ENCODE results near the gene VASN. TPM values are rescaled to one million over a fixed set of nuclear protein-coding genes. Genes with fewer than 3 reads are reported as not detected.

The VASN gene
- total RNA-seq, 1 donor from 2014 or later, result 3.1 TPM

DNA sequence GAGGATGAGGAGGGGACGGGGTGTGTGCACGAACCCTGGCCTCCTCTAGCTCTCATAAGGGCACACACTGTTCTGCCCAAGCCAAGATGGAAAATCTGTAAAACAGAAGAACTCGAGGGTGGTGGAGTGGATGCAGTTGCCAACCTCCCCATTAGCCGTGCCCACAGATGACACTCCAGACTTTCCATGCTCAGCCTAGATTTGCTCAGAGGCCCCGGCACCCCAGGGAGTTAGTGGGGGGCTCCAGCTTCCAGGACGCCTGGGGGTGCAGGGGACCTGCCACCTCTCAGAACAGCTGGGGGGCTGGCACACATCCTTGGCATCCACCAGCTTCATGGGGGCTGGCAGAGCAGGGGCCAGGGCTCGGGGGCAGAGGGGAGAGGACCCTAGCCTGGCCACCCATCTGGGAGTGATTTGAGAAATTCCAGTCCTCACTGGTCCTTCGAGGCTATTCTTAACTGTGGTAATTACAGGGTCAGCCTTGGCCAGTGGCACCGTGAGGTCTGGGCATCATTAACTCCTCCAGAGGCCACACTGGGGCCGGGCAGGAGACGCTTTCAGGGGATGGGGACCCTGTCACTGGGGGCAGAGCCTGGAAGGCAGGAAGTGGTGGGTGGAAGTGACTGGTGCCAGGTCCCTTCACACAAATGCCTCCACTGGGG lies 14.3 kb downstream of the VASN start:
- no peaks in the 10 kb centered on the region for H3K27me3 ChIP-seq
- no peaks in the 10 kb centered on the region for H3K9me3 ChIP-seq (ENCODE audit: low read depth)
- H3K9ac ChIP-seq, result no peak overlapping the region
- H3K4me1 Mint-ChIP-seq, result peaks cover 32% of the 10 kb centered on the region
- no peaks in the 10 kb centered on the region for H3K9me3 Mint-ChIP-seq
- no peak overlapping the region for H3K4me2 ChIP-seq
- TF ChIP-seq, protein P1, sequence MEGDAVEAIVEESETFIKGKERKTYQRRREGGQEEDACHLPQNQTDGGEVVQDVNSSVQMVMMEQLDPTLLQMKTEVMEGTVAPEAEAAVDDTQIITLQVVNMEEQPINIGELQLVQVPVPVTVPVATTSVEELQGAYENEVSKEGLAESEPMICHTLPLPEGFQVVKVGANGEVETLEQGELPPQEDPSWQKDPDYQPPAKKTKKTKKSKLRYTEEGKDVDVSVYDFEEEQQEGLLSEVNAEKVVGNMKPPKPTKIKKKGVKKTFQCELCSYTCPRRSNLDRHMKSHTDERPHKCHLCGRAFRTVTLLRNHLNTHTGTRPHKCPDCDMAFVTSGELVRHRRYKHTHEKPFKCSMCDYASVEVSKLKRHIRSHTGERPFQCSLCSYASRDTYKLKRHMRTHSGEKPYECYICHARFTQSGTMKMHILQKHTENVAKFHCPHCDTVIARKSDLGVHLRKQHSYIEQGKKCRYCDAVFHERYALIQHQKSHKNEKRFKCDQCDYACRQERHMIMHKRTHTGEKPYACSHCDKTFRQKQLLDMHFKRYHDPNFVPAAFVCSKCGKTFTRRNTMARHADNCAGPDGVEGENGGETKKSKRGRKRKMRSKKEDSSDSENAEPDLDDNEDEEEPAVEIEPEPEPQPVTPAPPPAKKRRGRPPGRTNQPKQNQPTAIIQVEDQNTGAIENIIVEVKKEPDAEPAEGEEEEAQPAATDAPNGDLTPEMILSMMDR (IDR thresholded peaks at IDR 0.05), result no peak
- TF ChIP-seq EZH2 (IDR thresholded peaks at IDR 0.05), result no peak
- TF ChIP-seq EZH2phosphoT487 (IDR thresholded peaks at IDR 0.05), result no peak
- no peaks in the 10 kb centered on the region for H4K20me1 ChIP-seq (ENCODE audit: low read depth)
- no peaks in the 10 kb centered on the region for H3K36me3 ChIP-seq
- H3K4me3 ChIP-seq, result no peak overlapping the region
- H3K4me1 ChIP-seq, result peaks cover 28% of the 10 kb centered on the region
- H3F3A ChIP-seq (ENCODE audit: low read depth), result peaks cover 8% of the 10 kb centered on the region
- H3K36me3 Mint-ChIP-seq, result no peaks in the 10 kb centered on the region
- no peak overlapping the region for H3K27ac ChIP-seq
- H3K79me2 ChIP-seq (ENCODE audit: low read depth), result no peaks in the 10 kb centered on the region
- no peak overlapping the region for H3K4me3 Mint-ChIP-seq
- peak overlapping the region; percentile 69 for H3K27ac Mint-ChIP-seq
- no peak overlapping the region for H2AFZ ChIP-seq (replicated peaks)
- no peak for DNase-seq (ENCODE audit: low spot score)
- H3K27me3 Mint-ChIP-seq (ENCODE audit: insufficient read depth, low read depth), result peaks cover 9% of the 10 kb centered on the region

GRCh38 chr16:4386451-4386805 lies 14.8 kb downstream of the VASN start:
- Histone ChIP-seq H3K27ac (no peak overlapping the region), H3K9ac (no peak overlapping the region), H3K4me2 (no peak overlapping the region), H3K36me3 (no peaks in the 10 kb centered on the region), H3F3A (ENCODE audit: low read depth) (peaks cover 8% of the 10 kb centered on the region), H3K79me2 (ENCODE audit: low read depth) (no peaks in the 10 kb centered on the region), H2AFZ (replicated peaks) (no peak overlapping the region), H3K4me1 (peaks cover 30% of the 10 kb centered on the region), H3K4me3 (no peak overlapping the region), H3K9me3 (ENCODE audit: low read depth) (no peaks in the 10 kb centered on the region), H4K20me1 (ENCODE audit: low read depth) (no peaks in the 10 kb centered on the region), H3K27me3 (no peaks in the 10 kb centered on the region)
- Mint-ChIP-seq H3K4me3 (no peak overlapping the region), H3K27me3 (ENCODE audit: insufficient read depth, low read depth) (peaks cover 9% of the 10 kb centered on the region), H3K4me1 (peaks cover 36% of the 10 kb centered on the region), H3K36me3 (no peaks in the 10 kb centered on the region), H3K9me3 (no peaks in the 10 kb centered on the region), H3K27ac (peak overlapping the region; percentile 69)
- TF ChIP-seq, protein P1 (IDR thresholded peaks at IDR 0.05), result no peak
- TF ChIP-seq EZH2phosphoT487 (IDR thresholded peaks at IDR 0.05), result no peak
- TF ChIP-seq EZH2 (IDR thresholded peaks at IDR 0.05), result no peak
- no peak for DNase-seq (ENCODE audit: low spot score)

DNA sequence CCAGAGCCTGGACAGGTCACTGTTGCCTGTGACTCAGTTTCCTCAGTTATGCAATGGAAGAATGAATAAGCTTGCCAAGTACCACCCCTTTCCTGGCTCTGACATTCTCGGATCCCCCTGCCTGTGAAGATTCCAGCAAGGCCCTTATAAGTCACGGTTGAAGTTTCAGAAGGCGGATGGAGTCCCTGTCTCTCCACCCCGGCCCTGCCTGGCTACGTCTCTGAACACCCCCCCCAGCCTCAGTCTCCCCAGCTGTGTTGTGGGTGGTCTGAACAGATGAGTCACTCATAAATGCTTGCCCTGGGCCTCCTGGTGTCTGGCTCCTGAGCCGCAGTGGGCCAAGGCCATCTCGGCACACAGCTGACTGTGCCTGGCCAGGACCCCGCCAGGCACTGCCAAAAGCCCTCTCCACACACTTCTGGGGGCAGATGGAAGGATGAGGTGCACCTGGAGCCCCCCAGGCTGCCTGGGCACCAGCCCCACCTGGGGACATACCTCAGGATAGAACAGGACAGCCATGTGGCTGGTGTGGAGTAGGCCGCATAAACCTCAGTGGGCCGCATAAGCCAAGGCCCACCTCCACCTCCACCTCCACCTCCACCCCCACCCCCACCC lies 15.4 kb downstream of the VASN start:
- Mint-ChIP-seq H3K36me3 (no peaks in the 10 kb centered on the region), H3K4me1 (peaks cover 41% of the 10 kb centered on the region), H3K27ac (peak overlapping the region; percentile 50), H3K4me3 (no peak overlapping the region), H3K9me3 (no peaks in the 10 kb centered on the region), H3K27me3 (ENCODE audit: insufficient read depth, low read depth) (peaks cover 9% of the 10 kb centered on the region)
- no peaks in the 10 kb centered on the region for H3K79me2 ChIP-seq (ENCODE audit: low read depth)
- no peaks in the 10 kb centered on the region for H4K20me1 ChIP-seq (ENCODE audit: low read depth)
- H3K4me2 ChIP-seq, result no peak overlapping the region
- TF ChIP-seq EZH2phosphoT487 (IDR thresholded peaks at IDR 0.05) (no peak), EZH2 (IDR thresholded peaks at IDR 0.05) (no peak)
- TF ChIP-seq, protein P1 (IDR thresholded peaks at IDR 0.05), result no peak
- DNase-seq (ENCODE audit: low spot score), result no peak
- no peak overlapping the region for H3K9ac ChIP-seq
- peaks cover 36% of the 10 kb centered on the region for H3K4me1 ChIP-seq
- H3K9me3 ChIP-seq (ENCODE audit: low read depth), result no peaks in the 10 kb centered on the region
- H2AFZ ChIP-seq (replicated peaks), result no peak overlapping the region
- peaks cover 13% of the 10 kb centered on the region for H3F3A ChIP-seq (ENCODE audit: low read depth)
- no peaks in the 10 kb centered on the region for H3K36me3 ChIP-seq
- no peak overlapping the region for H3K27ac ChIP-seq
- H3K27me3 ChIP-seq, result no peaks in the 10 kb centered on the region
- no peak overlapping the region for H3K4me3 ChIP-seq

Data from neural progenitor cell (in vitro differentiated cells).